Hepatocyte (in vitro differentiated cells): ENCODE measurements around the gene SEPTIN5.

Experiments used
- CTCF ChIP-seq: fragments of 200-600 bp; sonication (generic); IDR thresholded peaks from 2 replicates; pipeline ENCODE4 v1.5.1; 2016; ENCODE audit warnings: antibody characterized with exemption, mild to moderate bottlenecking; ENCODE audit not compliant: poor library complexity
- EZH2 ChIP-seq: fragments of 200-600 bp; sonication (generic); IDR thresholded peaks from 2 replicates; pipeline ENCODE4 v1.6.1; 2016; ENCODE audit warnings: antibody characterized with exemption, mild to moderate bottlenecking, borderline replicate concordance
- EZH2phosphoT487 ChIP-seq: fragments of 200-600 bp; sonication (generic); IDR thresholded peaks from one replicate; pipeline ENCODE4 v1.6.1; 2018; ENCODE audit warnings: antibody characterized with exemption, mild to moderate bottlenecking, low read depth, moderate library complexity; ENCODE audit not compliant: unreplicated experiment, severe bottlenecking

- TF ChIP-seq CTCF (no peak), EZH2phosphoT487 (no peak), EZH2 (no peak)
Observed at GRCh38 chr22:19674129-19674928, 40.0 kb upstream of the SEPTIN5 start.
